Smooth muscle cell (in vitro differentiated cells): ENCODE measurements around the gene ARHGAP22. TPM values are rescaled to one million over a fixed set of nuclear protein-coding genes. Genes with fewer than 3 reads are reported as not detected.

Experiments
- DNase-seq: peaks from one replicate; lab custom pipeline; 2025; ENCODE audit not compliant: unreplicated experiment; lab: John Stamatoyannopoulos, UW
- H2AFZ ChIP-seq: fragments of 200-600 bp; sonication (generic); 2 replicates; pipeline ENCODE4 v1.6.0; 2016; ENCODE audit warnings: antibody characterized with exemption, low read depth, mild to moderate bottlenecking
- H3F3A ChIP-seq: fragments of 200-600 bp; sonication (generic); 2 replicates; pipeline ENCODE4 v1.6.0; 2017; ENCODE audit warnings: antibody characterized with exemption, low read depth
- H3K27ac ChIP-seq: fragments of 200-600 bp; sonication (generic); 2 replicates; pipeline ENCODE4 v1.5.1; 2016; ENCODE audit warnings: low read depth, mild to moderate bottlenecking
- H3K27me3 ChIP-seq: fragments of 200-600 bp; sonication (generic); 2 replicates; pipeline ENCODE4 v1.6.1; 2016; ENCODE audit warnings: low read depth, mild to moderate bottlenecking
- H3K36me3 ChIP-seq: fragments of 200-600 bp; sonication (generic); 2 replicates; pipeline ENCODE4 v1.5.1; 2016; ENCODE audit warnings: low read depth
- H3K4me1 ChIP-seq: fragments of 200-600 bp; sonication (generic); 2 replicates; pipeline ENCODE4 v1.5.1; 2016; ENCODE audit warnings: low read depth
- H3K4me2 ChIP-seq: fragments of 200-600 bp; sonication (generic); 2 replicates; pipeline ENCODE4 v1.6.0; 2016; ENCODE audit warnings: mild to moderate bottlenecking
- H3K4me3 ChIP-seq: fragments of 200-600 bp; sonication (generic); 2 replicates; pipeline ENCODE4 v1.5.1; 2016; ENCODE audit warnings: mild to moderate bottlenecking
- H3K79me2 ChIP-seq: fragments of 200-600 bp; sonication (generic); 2 replicates; pipeline ENCODE4 v1.6.0; 2016; ENCODE audit warnings: low read depth, mild to moderate bottlenecking
- H3K9ac ChIP-seq: fragments of 200-600 bp; sonication (generic); 2 replicates; pipeline ENCODE4 v1.6.0; 2016; ENCODE audit warnings: low read depth
- H3K9me3 ChIP-seq: fragments of 200-600 bp; sonication (generic); replicated peaks from 2 replicates; pipeline ENCODE4 v1.5.1; 2016; ENCODE audit warnings: low read depth
- H4K20me1 ChIP-seq: fragments of 200-600 bp; sonication (generic); 2 replicates; pipeline ENCODE4 v1.6.0; 2016; ENCODE audit warnings: low read depth
- CTCF ChIP-seq: fragments of 200-600 bp; sonication (generic); IDR thresholded peaks from 2 replicates; pipeline ENCODE4 v1.5.1; 2017; ENCODE audit warnings: borderline replicate concordance, mild to moderate bottlenecking, antibody characterized with exemption; ENCODE audit not compliant: insufficient read depth, poor library complexity, severe bottlenecking
- WGBS: methylation state at CpG from one replicate; pipeline ENCODE4 v1.1.7; 2016; ENCODE audit warnings: low lambda C conversion rate; 5-methylcytosine and 5-hydroxymethylcytosine counted together
- polyA plus RNA-seq: library from polyadenylated mRNA; unstranded; fragments of >200 nt; fragmentation: Nextera tagmentation; extraction: Ambion mirVana; gene quantifications from 2 replicates; pipeline ENCODE4 v1.2.1, GENCODE V29; 2016
- total RNA-seq: library from RNA; depleted of rRNA; stranded (reverse); fragments of >200 nt; gene quantifications from 2 replicates; pipeline ENCODE4 v1.2.3, GENCODE V29; 2014

The ARHGAP22 gene
- total and polyA plus RNA-seq, 2 experiments from 2014 or later, result 1.8 to 8.8 TPM

- no peaks in the 10 kb centered on the region for H3K79me2 ChIP-seq
- peaks cover 14% of the 10 kb centered on the region for H3K27me3 ChIP-seq
- H3K4me1 ChIP-seq, result peaks cover 3% of the 10 kb centered on the region
- TF ChIP-seq CTCF, result no peak
- no peaks in the 10 kb centered on the region for H3F3A ChIP-seq
- no peak for DNase-seq
- no peaks in the 10 kb centered on the region for H4K20me1 ChIP-seq
- no peak overlapping the region for H3K9ac ChIP-seq
- H3K27ac ChIP-seq, result no peak overlapping the region
- WGBS, result 95% methylated on average over 12 of the region's 12 CpGs
- H3K4me2 ChIP-seq, result no peak overlapping the region
- no peak overlapping the region for H2AFZ ChIP-seq
- no peaks in the 10 kb centered on the region for H3K36me3 ChIP-seq
- H3K4me3 ChIP-seq, result no peak overlapping the region
- H3K9me3 ChIP-seq, result no peaks in the 10 kb centered on the region
Measured at GRCh38 chr10:48461623-48462481, 143.0 kb downstream of the ARHGAP22 start.

DNA sequence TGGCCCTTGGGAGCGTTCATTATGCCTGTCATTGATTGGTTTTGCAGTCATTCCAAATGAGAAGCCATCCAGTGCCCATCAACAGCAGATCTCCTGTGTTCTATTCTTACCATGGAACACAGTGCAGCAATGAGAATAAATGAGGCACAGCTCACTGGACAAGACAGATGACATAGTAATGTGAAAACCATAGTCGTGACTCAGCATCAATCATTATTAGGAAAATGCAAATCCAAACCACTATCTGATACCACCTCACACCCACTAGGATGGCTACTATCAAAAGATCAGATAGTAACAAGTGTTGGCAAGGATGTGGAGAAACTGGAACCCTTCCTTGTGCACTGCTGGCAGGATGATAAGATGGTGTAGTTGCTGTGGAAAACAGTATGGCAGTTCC lies 144.7 kb downstream of the ARHGAP22 start:
- TF ChIP-seq CTCF, result no peak
- Histone ChIP-seq H3K27ac (no peak overlapping the region), H3F3A (no peaks in the 10 kb centered on the region), H3K9me3 (no peaks in the 10 kb centered on the region), H2AFZ (no peak overlapping the region), H3K4me3 (no peak overlapping the region), H3K4me1 (no peaks in the 10 kb centered on the region), H3K4me2 (no peak overlapping the region), H3K79me2 (no peaks in the 10 kb centered on the region), H3K27me3 (peaks cover under 1% of the 10 kb centered on the region), H4K20me1 (no peaks in the 10 kb centered on the region), H3K36me3 (no peaks in the 10 kb centered on the region), H3K9ac (no peak overlapping the region)
- no peak for DNase-seq
- WGBS, result 94% methylated on average over 2 of the region's 2 CpGs

DNA sequence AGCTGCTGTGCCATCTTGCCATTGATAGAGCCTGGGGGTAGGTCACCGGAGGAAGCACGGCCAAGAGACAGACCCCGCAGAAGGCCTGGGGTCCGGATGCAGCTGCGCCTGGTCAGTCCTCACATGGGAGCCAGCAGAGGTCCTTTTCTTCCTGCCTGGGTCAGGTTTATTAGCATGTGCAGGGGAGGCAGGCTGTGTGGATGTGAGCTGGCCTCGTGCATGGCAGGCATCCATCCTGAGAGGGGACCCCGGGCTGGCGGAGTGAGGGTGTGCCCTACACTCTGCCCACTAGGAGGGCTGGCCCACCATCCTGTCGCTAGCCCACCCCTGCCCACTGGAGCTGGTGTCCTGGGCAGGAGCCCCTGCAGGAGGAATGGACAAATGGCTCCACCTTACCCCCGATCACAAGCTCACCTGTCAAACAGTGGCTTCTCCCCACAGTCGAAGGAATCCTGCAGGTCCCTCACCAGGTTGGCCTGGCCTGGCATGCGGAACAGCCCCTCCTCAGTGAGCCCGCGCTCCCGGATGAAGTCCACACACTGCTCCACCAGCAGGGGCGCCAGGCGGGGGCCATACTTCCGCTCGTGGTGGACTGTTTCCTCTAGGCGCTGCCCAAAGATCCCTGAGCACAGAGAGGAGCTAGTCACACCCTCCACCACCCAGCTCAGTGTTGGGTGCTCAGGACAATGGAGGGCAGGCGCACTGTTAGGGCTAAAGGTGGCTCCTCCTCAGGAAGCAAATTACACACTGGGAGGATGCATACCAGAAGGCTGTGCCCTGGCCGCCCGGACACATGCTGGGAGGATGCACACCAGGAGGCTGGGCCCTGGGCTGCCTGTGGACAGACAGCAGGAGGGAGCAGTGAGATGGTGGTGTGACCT lies 145.4 kb downstream of the ARHGAP22 start:
- Histone ChIP-seq H4K20me1 (no peaks in the 10 kb centered on the region), H3K4me2 (no peak overlapping the region), H3K27me3 (no peaks in the 10 kb centered on the region), H3K4me1 (no peaks in the 10 kb centered on the region), H3K9me3 (no peaks in the 10 kb centered on the region), H2AFZ (no peak overlapping the region), H3K27ac (no peak overlapping the region), H3K4me3 (no peak overlapping the region), H3K9ac (no peak overlapping the region), H3K36me3 (no peaks in the 10 kb centered on the region), H3K79me2 (no peaks in the 10 kb centered on the region), H3F3A (no peaks in the 10 kb centered on the region)
- no peak for TF ChIP-seq CTCF
- DNase-seq, result no peak
- 86% methylated on average over 23 of the region's 23 CpGs for WGBS
